Sigmoid colon (tissue), 4 donors: ENCODE data around the gene ERVMER34-1.

ENCODE experiments used
- EP300 ChIP-seq, 4 donors: sonication (generic); formaldehyde crosslinking; IDR thresholded peaks; one replicate each; pipeline ENCODE4 v1.6.1; 2017; ENCODE audit warnings: antibody characterized with exemption in 4 of 4
- POLR2A ChIP-seq, 2 donors: fragments of 450-650 bp; IDR thresholded peaks; one replicate each; pipeline ENCODE4 v1.6.1; 2016; ENCODE audit warnings: antibody characterized with exemption in 2 of 2, mild to moderate bottlenecking in 2 of 2, moderate library complexity in 2 of 2
- POLR2AphosphoS5 ChIP-seq, 4 donors: sonication (generic); formaldehyde crosslinking; IDR thresholded peaks; one replicate each; pipeline ENCODE4 v1.6.1; 2017; ENCODE audit warnings: antibody characterized with exemption in 4 of 4
- TF ChIP-seq, protein P1 (sequence below), 4 experiments: fragments of 450-650 bp in 3 of 4; fragments of 200-600 bp in 1 of 4; IDR thresholded peaks; one replicate each; pipeline ENCODE4 v1.5.1; 2016 to 2019; ENCODE audit warnings: antibody characterized with exemption in 4 of 4, mild to moderate bottlenecking in 3 of 4, moderate library complexity in 2 of 4

DNA sequence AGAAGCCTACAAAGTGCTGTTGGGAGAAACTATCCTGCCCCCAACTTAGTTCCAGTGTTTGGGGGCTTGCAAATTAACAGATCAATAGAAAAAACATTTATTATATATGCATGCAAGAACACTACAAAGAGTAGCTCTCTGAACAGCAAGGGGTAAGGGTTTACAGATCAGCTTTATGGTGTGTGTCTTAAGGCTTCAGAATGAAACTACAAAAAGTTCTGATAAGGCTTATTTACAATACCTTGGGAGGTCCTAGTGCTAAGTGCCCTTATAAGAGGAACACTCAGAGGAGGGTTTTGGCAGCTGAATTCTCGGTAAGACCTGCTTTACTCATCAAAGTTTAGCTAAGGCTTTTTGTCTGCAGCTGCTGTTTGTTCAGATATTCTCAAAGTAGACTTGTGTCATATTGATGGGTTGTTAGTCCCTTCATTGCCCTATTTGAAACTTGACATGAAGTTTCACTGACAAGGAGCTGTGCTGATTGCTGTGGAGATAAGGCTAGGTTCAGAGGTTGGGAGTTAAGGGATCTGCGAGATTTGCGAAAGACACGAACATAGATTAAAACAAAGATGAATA, 7.7 kb downstream of the ERVMER34-1 start:
- TF ChIP-seq, protein P1, sequence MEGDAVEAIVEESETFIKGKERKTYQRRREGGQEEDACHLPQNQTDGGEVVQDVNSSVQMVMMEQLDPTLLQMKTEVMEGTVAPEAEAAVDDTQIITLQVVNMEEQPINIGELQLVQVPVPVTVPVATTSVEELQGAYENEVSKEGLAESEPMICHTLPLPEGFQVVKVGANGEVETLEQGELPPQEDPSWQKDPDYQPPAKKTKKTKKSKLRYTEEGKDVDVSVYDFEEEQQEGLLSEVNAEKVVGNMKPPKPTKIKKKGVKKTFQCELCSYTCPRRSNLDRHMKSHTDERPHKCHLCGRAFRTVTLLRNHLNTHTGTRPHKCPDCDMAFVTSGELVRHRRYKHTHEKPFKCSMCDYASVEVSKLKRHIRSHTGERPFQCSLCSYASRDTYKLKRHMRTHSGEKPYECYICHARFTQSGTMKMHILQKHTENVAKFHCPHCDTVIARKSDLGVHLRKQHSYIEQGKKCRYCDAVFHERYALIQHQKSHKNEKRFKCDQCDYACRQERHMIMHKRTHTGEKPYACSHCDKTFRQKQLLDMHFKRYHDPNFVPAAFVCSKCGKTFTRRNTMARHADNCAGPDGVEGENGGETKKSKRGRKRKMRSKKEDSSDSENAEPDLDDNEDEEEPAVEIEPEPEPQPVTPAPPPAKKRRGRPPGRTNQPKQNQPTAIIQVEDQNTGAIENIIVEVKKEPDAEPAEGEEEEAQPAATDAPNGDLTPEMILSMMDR (IDR thresholded peaks at IDR 0.05): no peak
- no peak for TF ChIP-seq EP300 (IDR thresholded peaks at IDR 0.05)
- no peak for TF ChIP-seq POLR2AphosphoS5 (IDR thresholded peaks at IDR 0.05)
- TF ChIP-seq POLR2A (IDR thresholded peaks at IDR 0.05): no peak
